B cell (primary cell): Measurements from ENCODE around the gene AK8. TPM values are rescaled to one million over a fixed set of nuclear protein-coding genes. Genes with fewer than 3 reads are reported as not detected.

Experiments
- ATAC-seq: fragments of 200-7000 bp; cut with Tn5 transposase; one replicate; pipeline ENCODE4 v1.10.0; 2021; ENCODE audit warnings: low read depth, mild to moderate bottlenecking, moderate number of reproducible peaks, moderate library complexity
- CTCF ChIA-PET: fragments of 350-600 bp; sonication (Branson Sonifier 250); formaldehyde crosslinking; loops from one replicate; lab custom pipeline; 2021; ENCODE audit warnings: antibody characterized with exemption, inconsistent platforms; lab: Charles Lee
- POLR2A ChIA-PET: fragments of 350-600 bp; sonication (Branson Sonifier 250); formaldehyde crosslinking; loops from one replicate; lab custom pipeline; 2021; ENCODE audit warnings: antibody characterized with exemption; lab: Charles Lee
- DNase-seq: peaks from one replicate; pipeline ENCODE4 v3.0.0; 2013
- H2AFZ ChIP-seq: 2 replicates; pipeline ENCODE4 v1.6.1; 2012; ENCODE audit warnings: mild to moderate bottlenecking, low read depth, low read length; ENCODE audit not compliant: insufficient read depth, poor library complexity, severe bottlenecking
- H3K27ac ChIP-seq, 2 donors: 1 replicate in 1 of 2; 2 replicates in 1 of 2; pipeline ENCODE4 v1.5.1; 2012 to 2013; ENCODE audit warnings: low read length in 2 of 2, mild to moderate bottlenecking in 2 of 2, moderate library complexity in 1 of 2
- H3K27me3 ChIP-seq, 4 experiments: fragments of 200-600 bp in 1 of 4; sonication (generic) in 1 of 4; replicated peaks in 1 of 4; 1 replicate in 2 of 4; 2 replicates in 2 of 4; pipeline versions ENCODE4 v1.6.1 to v1.7.0; 2013 to 2016; ENCODE audit warnings: low read length in 3 of 4, mild to moderate bottlenecking in 2 of 4, mixed read lengths in 1 of 4, moderate library complexity in 1 of 4; ENCODE audit not compliant: insufficient read depth in 4 of 4, control insufficient read depth in 3 of 4; ENCODE audit errors: control extremely low read depth in 1 of 4
- H3K36me3 ChIP-seq, 2 experiments: replicated peaks in 1 of 2; 1 replicate in 1 of 2; 2 replicates in 1 of 2; pipeline versions ENCODE4 v1.6.1 to v1.7.1; 2013; ENCODE audit warnings: low read length in 1 of 2; ENCODE audit not compliant: insufficient read depth in 2 of 2, control insufficient read depth in 1 of 2; ENCODE audit errors: control extremely low read depth in 1 of 2, extremely low read depth in 1 of 2
- H3K4me1 ChIP-seq, 2 donors: fragments of 200-600 bp in 1 of 2; sonication (generic) in 1 of 2; 1 replicate in 1 of 2; 2 replicates in 1 of 2; pipeline versions ENCODE4 v1.5.1 to v1.6.1; 2013 to 2017; ENCODE audit warnings: low read length in 2 of 2; ENCODE audit not compliant: control insufficient read depth in 2 of 2, insufficient read depth in 2 of 2
- H3K4me2 ChIP-seq: replicated peaks from 2 replicates; pipeline ENCODE3; 2012; ENCODE audit warnings: mild to moderate bottlenecking, low read depth, low read length; ENCODE audit not compliant: poor library complexity, severe bottlenecking
- H3K4me3 ChIP-seq, 5 experiments: fragments of 200-600 bp in 1 of 5; sonication (generic) in 1 of 5; 1 replicate in 3 of 5; 2 replicates in 2 of 5; pipeline versions ENCODE4 v1.5.1 to v1.7.0; 2011 to 2016; ENCODE audit warnings: low read length in 4 of 5, mild to moderate bottlenecking in 4 of 5, low read depth in 2 of 5, control low read depth in 1 of 5, moderate library complexity in 1 of 5; ENCODE audit not compliant: insufficient read depth in 1 of 5; ENCODE audit errors: control extremely low read depth in 1 of 5, extremely low read depth in 1 of 5
- H3K79me2 ChIP-seq: fragments of 200-600 bp; sonication (generic); one replicate; pipeline ENCODE4 v1.6.0; 2016; ENCODE audit warnings: low read length; ENCODE audit not compliant: control insufficient read depth, insufficient read depth
- H3K9ac ChIP-seq: fragments of 200-600 bp; sonication (generic); 2 replicates; pipeline ENCODE4 v1.6.1; 2017; ENCODE audit warnings: mild to moderate bottlenecking, low read length, moderate library complexity
- H3K9me3 ChIP-seq, 3 donors: one replicate each; pipeline versions ENCODE4 v1.6.1 to v1.7.1; 2013; ENCODE audit warnings: low read length in 2 of 3; ENCODE audit not compliant: control insufficient read depth in 2 of 3, insufficient read depth in 1 of 3; ENCODE audit errors: control extremely low read depth in 1 of 3
- H4K20me1 ChIP-seq: 2 replicates; pipeline ENCODE4 v1.6.0; 2012; ENCODE audit warnings: mild to moderate bottlenecking, low read length; ENCODE audit not compliant: insufficient read depth, control insufficient read depth, poor library complexity, severe bottlenecking
- H3K27ac Mint-ChIP-seq: one replicate; pipeline ENCODE4 v1.8.0; 2021; ENCODE audit warnings: mixed read lengths
- H3K27me3 Mint-ChIP-seq: one replicate; pipeline ENCODE4 v1.8.0; 2021; ENCODE audit warnings: mixed read lengths
- H3K4me1 Mint-ChIP-seq: one replicate; pipeline ENCODE4 v1.8.0; 2021; ENCODE audit warnings: mixed read lengths
- H3K4me3 Mint-ChIP-seq: one replicate; pipeline ENCODE4 v1.8.0; 2021; ENCODE audit warnings: mixed read lengths
- H3K9me3 Mint-ChIP-seq: one replicate; pipeline ENCODE4 v1.8.0; 2022; ENCODE audit warnings: mixed read lengths; ENCODE audit not compliant: insufficient read depth
- CTCF ChIP-seq: fragments of 200-600 bp; IDR thresholded peaks from one replicate; pipeline ENCODE4 v1.8.0; 2022; ENCODE audit warnings: antibody characterized with exemption, mild to moderate bottlenecking
- EZH2 ChIP-seq: IDR thresholded peaks from 2 replicates; pipeline ENCODE4 v1.6.1; 2012; ENCODE audit warnings: borderline replicate concordance, low read depth, mild to moderate bottlenecking, moderate library complexity, low read length; ENCODE audit not compliant: insufficient read depth, poor library complexity, severe bottlenecking
- WGBS: methylation state at CpG from one replicate; pipeline ENCODE4 v1.1.5; 2013; ENCODE audit warnings: missing lambda C conversion rate; ENCODE audit not compliant: insufficient coverage; 5-methylcytosine and 5-hydroxymethylcytosine counted together
- intact Hi-C: fragments of 100-400 bp; cut with micrococcal nuclease; formaldehyde crosslinking; loops from one replicate; pipeline ENCODE4 v1.10.0; 2022
- polyA plus RNA-seq: library from polyadenylated mRNA; depleted of rRNA; stranded (reverse); fragments of >200 nt; gene quantifications from 2 replicates; pipeline ENCODE4 v1.2.3, GENCODE V29; 2012
- total RNA-seq, 2 donors: library from RNA; stranded (reverse); fragments of 120-200 nt in 1 of 2; gene quantifications; 1 replicate in 1 of 2; 2 replicates in 1 of 2; pipeline versions ENCODE4 v1.2.3 to v1.2.4, GENCODE V29; 2013 to 2022

AK8 gene
- total and polyA plus RNA-seq, 2 donors (not counting 1 experiment from before 2014, with no cell fraction given), result 1.9 to 8.6 TPM

DNA sequence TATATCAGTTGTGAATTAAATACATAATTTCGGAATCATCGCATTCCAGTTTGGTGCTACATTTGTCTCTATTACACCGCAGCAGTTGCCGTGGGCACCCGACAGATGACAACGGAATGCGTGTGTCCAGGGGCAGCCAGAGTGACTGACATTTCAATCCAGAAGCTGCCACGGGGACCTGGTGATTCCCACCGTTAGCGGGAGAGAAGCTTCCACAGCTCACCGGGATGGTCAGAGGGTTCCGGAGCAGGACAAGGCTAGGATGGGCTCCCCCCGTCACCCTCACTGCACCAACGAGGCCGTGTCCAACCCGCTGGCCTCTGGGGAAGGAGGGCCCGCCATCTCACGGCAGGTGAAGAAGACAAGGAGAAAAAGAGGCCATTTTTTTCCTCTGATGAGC, 121.1 kb downstream of the AK8 start:
- Mint-ChIP-seq H3K4me3 (no peak overlapping the region), H3K27ac (no peak overlapping the region), H3K27me3 (peaks cover 13% of the 10 kb centered on the region), H3K9me3 (no peaks in the 10 kb centered on the region), H3K4me1 (no peaks in the 10 kb centered on the region)
- Histone ChIP-seq H3K4me3 (no peak overlapping the region), H2AFZ (no peak overlapping the region), H3K36me3 (no peaks in the 10 kb centered on the region), H3K4me2 (no peak overlapping the region), H3K27ac (no peak overlapping the region), H3K9me3 (no peaks in the 10 kb centered on the region), H3K27me3 (peaks cover 0 to 4% (median 0%) of the 10 kb centered on the region in 4 experiments), H3K9ac (no peak overlapping the region), H3K79me2 (no peaks in the 10 kb centered on the region), H4K20me1 (no peaks in the 10 kb centered on the region), H3K4me1 (no peaks in the 10 kb centered on the region)
- intact Hi-C loops, result no loop called here
- ATAC-seq (no peak), DNase-seq (no peak)
- WGBS, result 90% methylated on average over 13 of the region's 18 CpGs
- CTCF ChIA-PET, result no interaction called here
- TF ChIP-seq CTCF, result no peak
- TF ChIP-seq EZH2, result no peak
- POLR2A ChIA-PET, result no interaction called here

DNA sequence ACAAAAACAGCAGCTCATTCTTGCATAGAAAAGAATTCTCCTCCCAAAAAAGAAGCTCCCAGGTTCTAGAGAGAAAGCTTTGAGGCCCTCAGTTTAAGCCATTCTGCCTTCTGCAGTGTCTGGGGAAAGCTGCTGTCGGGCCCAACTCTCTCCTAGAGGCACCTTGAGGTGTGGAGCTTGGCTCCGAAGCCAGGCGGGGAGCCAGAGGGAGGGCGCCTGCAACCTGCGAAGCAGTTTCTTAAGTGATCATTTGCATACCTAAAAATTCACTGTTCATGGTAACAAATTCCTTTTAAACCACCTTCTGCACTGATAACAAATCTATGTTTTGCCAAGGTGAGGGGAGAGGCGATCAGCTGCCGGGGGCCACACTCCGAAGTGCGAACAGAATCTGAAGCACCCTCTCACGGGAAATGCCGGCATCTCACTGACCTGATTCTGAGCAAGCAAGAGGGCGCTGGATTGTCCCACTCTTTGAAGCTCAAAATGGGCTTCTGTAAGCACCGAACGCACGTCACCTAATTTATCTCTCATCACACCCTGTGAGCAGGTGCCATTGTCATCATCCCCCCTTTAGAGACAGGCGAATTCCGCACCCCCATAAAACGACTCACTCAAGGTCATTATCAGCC, 121.8 kb downstream of the AK8 start:
- Mint-ChIP-seq H3K27ac (no peak overlapping the region), H3K4me1 (no peaks in the 10 kb centered on the region), H3K9me3 (no peaks in the 10 kb centered on the region), H3K4me3 (no peak overlapping the region), H3K27me3 (peaks cover 13% of the 10 kb centered on the region)
- Histone ChIP-seq H3K4me2 (no peak overlapping the region), H3K9me3 (no peaks in the 10 kb centered on the region), H3K27ac (no peak overlapping the region), H2AFZ (no peak overlapping the region), H3K36me3 (no peaks in the 10 kb centered on the region), H3K27me3 (peaks cover 0 to 3% (median 0%) of the 10 kb centered on the region in 4 experiments), H3K4me3 (no peak overlapping the region), H3K79me2 (no peaks in the 10 kb centered on the region), H4K20me1 (no peaks in the 10 kb centered on the region), H3K4me1 (no peaks in the 10 kb centered on the region), H3K9ac (no peak overlapping the region)
- TF ChIP-seq CTCF, result no peak
- POLR2A ChIA-PET, result no interaction called here
- DNase-seq (no peak), ATAC-seq (no peak)
- CTCF ChIA-PET, result no interaction called here
- WGBS, result 95% methylated on average over 15 of the region's 18 CpGs
- intact Hi-C loops, result no loop called here
